Measurements from ENCODE around the gene RARS1. TPM values are rescaled to one million over a fixed set of nuclear protein-coding genes. Genes with fewer than 3 reads are reported as not detected.

Gene RARS1
- total RNA-seq, 1 donor from 2014 or later = 65.6 TPM

GRCh38 chr5:168553377-168554130, 67.3 kb downstream of the RARS1 start:
- DNase-seq (ENCODE audit: low spot score) = no peak

GRCh38 chr5:168557389-168557788, 71.1 kb downstream of the RARS1 start:
- no peak for DNase-seq (ENCODE audit: low spot score)

GRCh38 chr5:168562279-168562678, 76.0 kb downstream of the RARS1 start:
- no peak for DNase-seq (ENCODE audit: low spot score)

GRCh38 chr5:168563959-168564358, 77.7 kb downstream of the RARS1 start:
- DNase-seq (ENCODE audit: low spot score) = no peak

GRCh38 chr5:168568738-168569137, 82.5 kb downstream of the RARS1 start:
- DNase-seq (ENCODE audit: low spot score) = no peak

Small RNAs within 50 kb of the gene (microRNA-seq; reads per million reads assigned to microRNA genes)
- not detected for gene MIR103A1 (ENCODE audit: borderline number of aligned reads)
- gene MIR103B1 (ENCODE audit: borderline number of aligned reads) = not detected

Other genes with a start within 250 kb of the RARS1 start
- gene WWC1, start 194.8 kb upstream of the RARS1 start, total RNA-seq = 4.2 TPM
- gene FBLL1, start 42.8 kb downstream of the RARS1 start, total RNA-seq = not detected
- gene PANK3, start 92.9 kb downstream of the RARS1 start, total RNA-seq = 55.1 TPM